ENCODE data around the gene TMEM123.

DNA sequence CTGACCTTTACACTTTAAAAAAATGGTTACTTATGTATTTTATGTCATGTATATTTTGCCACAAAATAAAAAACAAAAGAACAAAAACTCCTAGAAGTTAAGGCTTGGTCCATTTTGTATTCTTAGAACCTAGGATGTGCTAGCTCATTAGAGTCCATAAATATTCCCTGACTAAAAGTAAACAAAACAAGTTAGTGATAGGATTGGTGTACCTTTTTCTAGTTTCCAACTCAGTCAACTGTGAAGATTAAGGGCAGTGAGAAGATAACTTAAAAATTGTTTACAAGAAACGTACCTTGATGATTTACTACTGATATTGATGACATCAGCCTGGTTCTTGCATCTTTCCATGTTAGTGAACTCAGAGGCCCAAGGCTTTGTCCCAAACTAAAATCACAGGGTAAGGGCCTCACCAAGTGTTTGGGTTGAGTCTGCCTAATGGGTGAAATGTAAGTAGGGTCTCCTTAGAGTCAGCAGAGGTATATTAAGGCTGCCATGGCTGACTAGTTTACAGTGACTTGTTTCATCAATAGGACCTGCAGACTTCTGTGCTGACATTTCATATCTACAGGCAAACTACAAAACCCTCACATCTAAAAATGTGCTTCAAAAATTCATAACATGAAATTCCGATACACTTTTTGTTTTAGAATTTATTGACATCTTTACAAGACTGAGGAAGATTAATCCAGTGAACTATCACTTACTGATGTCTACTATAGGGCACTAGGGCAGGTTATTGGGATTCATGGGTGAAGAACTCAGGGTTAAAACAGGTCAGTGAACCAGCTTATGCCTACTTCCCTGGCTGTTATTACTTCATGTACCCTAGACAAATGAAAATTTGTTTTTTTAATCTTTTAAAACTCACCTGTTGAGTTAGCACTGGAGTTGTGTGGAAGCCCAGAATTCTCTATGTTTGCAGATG lies 4.4 kb downstream of the TMEM123 start:
- TF ChIP-seq, protein P1, sequence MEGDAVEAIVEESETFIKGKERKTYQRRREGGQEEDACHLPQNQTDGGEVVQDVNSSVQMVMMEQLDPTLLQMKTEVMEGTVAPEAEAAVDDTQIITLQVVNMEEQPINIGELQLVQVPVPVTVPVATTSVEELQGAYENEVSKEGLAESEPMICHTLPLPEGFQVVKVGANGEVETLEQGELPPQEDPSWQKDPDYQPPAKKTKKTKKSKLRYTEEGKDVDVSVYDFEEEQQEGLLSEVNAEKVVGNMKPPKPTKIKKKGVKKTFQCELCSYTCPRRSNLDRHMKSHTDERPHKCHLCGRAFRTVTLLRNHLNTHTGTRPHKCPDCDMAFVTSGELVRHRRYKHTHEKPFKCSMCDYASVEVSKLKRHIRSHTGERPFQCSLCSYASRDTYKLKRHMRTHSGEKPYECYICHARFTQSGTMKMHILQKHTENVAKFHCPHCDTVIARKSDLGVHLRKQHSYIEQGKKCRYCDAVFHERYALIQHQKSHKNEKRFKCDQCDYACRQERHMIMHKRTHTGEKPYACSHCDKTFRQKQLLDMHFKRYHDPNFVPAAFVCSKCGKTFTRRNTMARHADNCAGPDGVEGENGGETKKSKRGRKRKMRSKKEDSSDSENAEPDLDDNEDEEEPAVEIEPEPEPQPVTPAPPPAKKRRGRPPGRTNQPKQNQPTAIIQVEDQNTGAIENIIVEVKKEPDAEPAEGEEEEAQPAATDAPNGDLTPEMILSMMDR (CRISPR knock-in tag; IDR thresholded peaks at IDR 0.05): no peak
- TF ChIP-seq KLF9 (CRISPR knock-in tag; IDR thresholded peaks at IDR 0.05; ENCODE audit: low read depth) (no peak), DMTF1 (CRISPR knock-in tag; IDR thresholded peaks at IDR 0.05) (no peak), ZNF891 (CRISPR knock-in tag; IDR thresholded peaks at IDR 0.05) (no peak), ISL2 (CRISPR knock-in tag; IDR thresholded peaks at IDR 0.05) (no peak)

All from HepG2 (cell line).